ENCODE measurements around the gene ITPR1.

Gene ITPR1

DNA sequence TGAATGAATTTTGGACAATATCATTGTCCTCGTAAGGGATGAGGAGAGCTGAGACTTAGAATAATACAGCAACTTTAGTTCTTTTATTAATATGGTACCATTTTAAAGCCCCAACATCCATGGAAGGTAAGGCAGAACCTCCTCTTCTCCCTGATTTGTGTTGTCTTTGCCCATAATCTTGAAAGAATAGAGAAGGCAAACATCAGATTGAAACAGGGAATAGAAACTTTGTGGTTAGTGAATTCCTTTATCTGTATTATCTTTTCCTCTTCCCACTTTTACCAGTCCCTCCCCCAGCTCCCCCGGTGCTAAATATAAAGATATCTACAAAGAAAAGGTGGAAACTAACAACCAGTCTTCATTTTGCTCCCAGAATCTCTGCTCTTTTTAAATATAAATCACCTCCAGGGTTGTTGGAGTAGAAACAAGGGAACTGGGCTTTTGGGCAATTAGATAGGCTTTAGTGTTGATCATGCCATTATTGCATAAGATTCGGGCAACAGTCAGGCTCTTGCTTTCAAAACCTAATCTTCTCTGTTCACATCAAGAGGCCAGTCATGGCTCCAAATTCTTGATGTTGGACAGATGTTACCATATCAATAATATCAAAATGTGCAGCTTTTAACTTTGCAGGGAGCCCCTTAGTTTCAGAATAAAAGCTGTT, 32.5 kb downstream of the ITPR1 start:
- no peak overlapping the region for H3K27ac ChIP-seq (replicated peaks)
- TF ChIP-seq, protein P1, sequence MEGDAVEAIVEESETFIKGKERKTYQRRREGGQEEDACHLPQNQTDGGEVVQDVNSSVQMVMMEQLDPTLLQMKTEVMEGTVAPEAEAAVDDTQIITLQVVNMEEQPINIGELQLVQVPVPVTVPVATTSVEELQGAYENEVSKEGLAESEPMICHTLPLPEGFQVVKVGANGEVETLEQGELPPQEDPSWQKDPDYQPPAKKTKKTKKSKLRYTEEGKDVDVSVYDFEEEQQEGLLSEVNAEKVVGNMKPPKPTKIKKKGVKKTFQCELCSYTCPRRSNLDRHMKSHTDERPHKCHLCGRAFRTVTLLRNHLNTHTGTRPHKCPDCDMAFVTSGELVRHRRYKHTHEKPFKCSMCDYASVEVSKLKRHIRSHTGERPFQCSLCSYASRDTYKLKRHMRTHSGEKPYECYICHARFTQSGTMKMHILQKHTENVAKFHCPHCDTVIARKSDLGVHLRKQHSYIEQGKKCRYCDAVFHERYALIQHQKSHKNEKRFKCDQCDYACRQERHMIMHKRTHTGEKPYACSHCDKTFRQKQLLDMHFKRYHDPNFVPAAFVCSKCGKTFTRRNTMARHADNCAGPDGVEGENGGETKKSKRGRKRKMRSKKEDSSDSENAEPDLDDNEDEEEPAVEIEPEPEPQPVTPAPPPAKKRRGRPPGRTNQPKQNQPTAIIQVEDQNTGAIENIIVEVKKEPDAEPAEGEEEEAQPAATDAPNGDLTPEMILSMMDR (IDR thresholded peaks at IDR 0.05; ENCODE audit: insufficient read depth, low read length), result no peak
- TF ChIP-seq, protein P2, sequence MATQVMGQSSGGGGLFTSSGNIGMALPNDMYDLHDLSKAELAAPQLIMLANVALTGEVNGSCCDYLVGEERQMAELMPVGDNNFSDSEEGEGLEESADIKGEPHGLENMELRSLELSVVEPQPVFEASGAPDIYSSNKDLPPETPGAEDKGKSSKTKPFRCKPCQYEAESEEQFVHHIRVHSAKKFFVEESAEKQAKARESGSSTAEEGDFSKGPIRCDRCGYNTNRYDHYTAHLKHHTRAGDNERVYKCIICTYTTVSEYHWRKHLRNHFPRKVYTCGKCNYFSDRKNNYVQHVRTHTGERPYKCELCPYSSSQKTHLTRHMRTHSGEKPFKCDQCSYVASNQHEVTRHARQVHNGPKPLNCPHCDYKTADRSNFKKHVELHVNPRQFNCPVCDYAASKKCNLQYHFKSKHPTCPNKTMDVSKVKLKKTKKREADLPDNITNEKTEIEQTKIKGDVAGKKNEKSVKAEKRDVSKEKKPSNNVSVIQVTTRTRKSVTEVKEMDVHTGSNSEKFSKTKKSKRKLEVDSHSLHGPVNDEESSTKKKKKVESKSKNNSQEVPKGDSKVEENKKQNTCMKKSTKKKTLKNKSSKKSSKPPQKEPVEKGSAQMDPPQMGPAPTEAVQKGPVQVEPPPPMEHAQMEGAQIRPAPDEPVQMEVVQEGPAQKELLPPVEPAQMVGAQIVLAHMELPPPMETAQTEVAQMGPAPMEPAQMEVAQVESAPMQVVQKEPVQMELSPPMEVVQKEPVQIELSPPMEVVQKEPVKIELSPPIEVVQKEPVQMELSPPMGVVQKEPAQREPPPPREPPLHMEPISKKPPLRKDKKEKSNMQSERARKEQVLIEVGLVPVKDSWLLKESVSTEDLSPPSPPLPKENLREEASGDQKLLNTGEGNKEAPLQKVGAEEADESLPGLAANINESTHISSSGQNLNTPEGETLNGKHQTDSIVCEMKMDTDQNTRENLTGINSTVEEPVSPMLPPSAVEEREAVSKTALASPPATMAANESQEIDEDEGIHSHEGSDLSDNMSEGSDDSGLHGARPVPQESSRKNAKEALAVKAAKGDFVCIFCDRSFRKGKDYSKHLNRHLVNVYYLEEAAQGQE (IDR thresholded peaks at IDR 0.05; ENCODE audit: insufficient replicate concordance, low read depth), result no peak
- TF ChIP-seq POLR2AphosphoS5 (IDR thresholded peaks at IDR 0.05; ENCODE audit: low read depth), result no peak
- no peak for TF ChIP-seq SPI1 (IDR thresholded peaks at IDR 0.05; ENCODE audit: borderline replicate concordance, low read depth)
- no peak for TF ChIP-seq GABPA (IDR thresholded peaks at IDR 0.05; ENCODE audit: low read depth)

DNA sequence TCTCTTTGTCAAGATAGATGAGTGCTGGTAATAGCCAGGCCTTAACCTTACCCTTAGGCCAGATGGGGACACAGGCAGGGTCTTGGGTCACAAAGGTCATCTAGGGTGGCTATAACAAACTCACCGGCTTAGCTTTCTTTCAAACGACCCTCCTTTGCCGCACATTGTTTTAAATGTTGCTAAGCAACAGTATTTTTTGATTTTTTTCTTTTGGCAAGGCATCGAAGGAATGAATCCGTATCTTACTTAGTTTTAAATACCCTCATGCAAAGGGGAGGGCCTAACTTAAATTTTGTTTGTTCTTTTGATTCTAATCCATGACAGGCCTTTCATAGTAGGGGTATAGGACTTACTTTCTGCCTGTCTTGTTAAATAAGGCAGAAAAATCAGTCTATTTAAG, 35.2 kb downstream of the ITPR1 start:
- DNase-seq (ENCODE audit: low read depth in 1 of 2, low spot score in 1 of 2), result no peak
- no peak overlapping the region for H3K4me3 ChIP-seq (replicated peaks; ENCODE audit: insufficient read depth, low read length)
- H3K27me3 ChIP-seq (ENCODE audit: insufficient read depth, poor library complexity, severe bottlenecking), result no peaks in the 10 kb centered on the region
- TF ChIP-seq, protein P2 (IDR thresholded peaks at IDR 0.05; ENCODE audit: insufficient replicate concordance, low read depth), result no peak
- no peak for TF ChIP-seq SPI1 (IDR thresholded peaks at IDR 0.05; ENCODE audit: borderline replicate concordance, low read depth)
- TF ChIP-seq POLR2AphosphoS5 (IDR thresholded peaks at IDR 0.05; ENCODE audit: low read depth), result no peak
- TF ChIP-seq, protein P1 (IDR thresholded peaks at IDR 0.05; ENCODE audit: insufficient read depth, low read length), result no peak
- TF ChIP-seq GABPA (IDR thresholded peaks at IDR 0.05; ENCODE audit: low read depth), result no peak
- no peak overlapping the region for H3K27ac ChIP-seq (replicated peaks)

More for the DNA sequence above, 32.5 kb downstream of the ITPR1 start:
- Histone ChIP-seq H3K4me3 (replicated peaks; ENCODE audit: insufficient read depth, low read length) (no peak overlapping the region), H3K27me3 (ENCODE audit: insufficient read depth, poor library complexity, severe bottlenecking) (no peaks in the 10 kb centered on the region)
- DNase-seq (ENCODE audit: low read depth in 1 of 2, low spot score in 1 of 2), result peak in 1 of 2 experiments; percentile 44

DNA sequence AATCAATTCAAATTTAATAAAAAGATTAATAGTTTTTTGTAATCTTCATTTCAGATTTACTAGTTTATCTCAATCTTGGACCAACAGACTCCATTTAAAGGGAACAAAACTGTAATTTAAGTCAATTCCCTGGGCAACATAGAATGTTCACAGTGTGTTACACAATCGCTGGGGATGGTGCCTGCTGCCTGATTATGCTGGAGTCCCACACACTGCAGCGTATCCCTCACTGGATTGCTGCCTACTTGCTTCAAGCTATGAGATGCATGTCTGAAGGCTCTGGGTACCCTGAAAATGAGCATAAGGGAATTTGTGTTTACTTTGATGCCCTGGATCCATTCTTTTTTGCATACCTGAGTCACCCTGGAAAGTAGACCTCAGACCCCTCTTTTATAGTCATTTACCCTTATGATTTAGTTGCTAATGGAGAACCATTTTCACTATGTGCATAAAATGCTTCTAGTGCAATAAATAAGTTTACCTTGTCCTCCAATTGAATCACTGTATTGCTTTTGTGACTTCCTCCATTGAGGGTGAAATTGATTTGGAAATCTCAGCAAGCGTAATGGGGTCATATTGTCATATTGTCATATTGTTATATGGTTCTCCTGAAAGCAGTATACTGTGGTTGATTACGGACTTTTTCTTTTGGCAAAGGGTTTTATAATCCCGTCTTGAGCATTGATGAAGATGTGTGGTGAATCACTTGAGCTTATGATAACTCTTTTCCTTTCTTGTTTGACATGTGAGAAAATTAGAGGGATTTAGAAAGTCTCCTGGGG, 35.9 kb downstream of the ITPR1 start:
- TF ChIP-seq SPI1 (IDR thresholded peaks at IDR 0.05; ENCODE audit: borderline replicate concordance, low read depth) (no peak), GABPA (IDR thresholded peaks at IDR 0.05; ENCODE audit: low read depth) (no peak), POLR2AphosphoS5 (IDR thresholded peaks at IDR 0.05; ENCODE audit: low read depth) (no peak)
- TF ChIP-seq, protein P1 (IDR thresholded peaks at IDR 0.05; ENCODE audit: insufficient read depth, low read length), result no peak
- TF ChIP-seq, protein P2 (IDR thresholded peaks at IDR 0.05; ENCODE audit: insufficient replicate concordance, low read depth), result no peak
- Histone ChIP-seq H3K4me3 (replicated peaks; ENCODE audit: insufficient read depth, low read length) (no peak overlapping the region), H3K27me3 (ENCODE audit: insufficient read depth, poor library complexity, severe bottlenecking) (no peaks in the 10 kb centered on the region), H3K27ac (replicated peaks) (no peak overlapping the region)
- no peak for DNase-seq (ENCODE audit: low read depth in 1 of 2, low spot score in 1 of 2)

Data from HL-60 (cell line).